Neural cell (in vitro differentiated cells): ENCODE data around the gene EXOC1. TPM values are rescaled to one million over a fixed set of nuclear protein-coding genes. Genes with fewer than 3 reads are reported as not detected.

ENCODE experiments used
- H2AFZ ChIP-seq: fragments of 200-600, 300-800 bp; sonication (generic), shearing (Covaris generic); 2 replicates; pipeline ENCODE4 v1.6.0; 2014; ENCODE audit warnings: low read depth, mild to moderate bottlenecking, antibody characterized with exemption, low read length, moderate library complexity
- H3F3A ChIP-seq: fragments of 200-600 bp; shearing (Covaris generic); 2 replicates; pipeline ENCODE4 v1.6.1; 2016; ENCODE audit warnings: mild to moderate bottlenecking, moderate library complexity, mixed read lengths, antibody characterized with exemption, low read length; ENCODE audit not compliant: insufficient read depth, poor library complexity, severe bottlenecking
- H3K27ac ChIP-seq: fragments of 200-600, 300-800 bp; sonication (generic), shearing (Covaris generic); 2 replicates; pipeline ENCODE4 v1.5.1; 2014; ENCODE audit warnings: mild to moderate bottlenecking, low read length, moderate library complexity
- H3K27me3 ChIP-seq: fragments of 300-800, 200-600 bp; sonication (generic), shearing (Covaris generic); 2 replicates; pipeline ENCODE4 v1.6.0; 2014; ENCODE audit warnings: mild to moderate bottlenecking, low read depth, low read length, moderate library complexity; ENCODE audit not compliant: insufficient read depth
- H3K36me3 ChIP-seq: fragments of 300-800, 200-600 bp; sonication (generic), shearing (Covaris generic); 2 replicates; pipeline ENCODE4 v1.5.1; 2014; ENCODE audit warnings: mild to moderate bottlenecking, antibody characterized with exemption, low read length, moderate library complexity; ENCODE audit not compliant: insufficient read depth
- H3K4me2 ChIP-seq: fragments of 300-800, 200-600 bp; sonication (generic), shearing (Covaris generic); 2 replicates; pipeline ENCODE4 v1.6.0; 2014; ENCODE audit warnings: mild to moderate bottlenecking, low read length
- H3K4me3 ChIP-seq: fragments of 300-800, 200-600 bp; sonication (generic), shearing (Covaris generic); 2 replicates; pipeline ENCODE4 v1.5.1; 2014; ENCODE audit warnings: mild to moderate bottlenecking, low read length, moderate library complexity
- H3K79me2 ChIP-seq: fragments of 200-600 bp; shearing (Covaris generic); replicated peaks from 2 replicates; pipeline ENCODE4 v1.6.0; 2014; ENCODE audit warnings: mild to moderate bottlenecking, low read length, moderate library complexity; ENCODE audit not compliant: insufficient read depth
- H3K9ac ChIP-seq: fragments of 300-800, 200-600 bp; sonication (generic), shearing (Covaris generic); 2 replicates; pipeline ENCODE4 v1.6.1; 2016; ENCODE audit warnings: mild to moderate bottlenecking, low read length, mixed read lengths
- H3K9me2 ChIP-seq: fragments of 200-600 bp; shearing (Covaris generic); 2 replicates; pipeline ENCODE4 v1.6.1; 2016; ENCODE audit warnings: mild to moderate bottlenecking, low read length, mixed read lengths; ENCODE audit not compliant: insufficient read depth
- H3K9me3 ChIP-seq: fragments of 200-600, 300-800 bp; sonication (generic), shearing (Covaris generic); 2 replicates; pipeline ENCODE4 v1.6.1; 2016; ENCODE audit warnings: mild to moderate bottlenecking, mixed run types, low read length, moderate library complexity, mixed read lengths
- H4K20me1 ChIP-seq: fragments of 200-600 bp; shearing (Covaris generic); 2 replicates; pipeline ENCODE4 v1.6.1; 2016; ENCODE audit warnings: mild to moderate bottlenecking, mixed run types; ENCODE audit not compliant: insufficient read depth
- EP300 ChIP-seq: fragments of 450-650 bp; conservative IDR thresholded peaks from 2 replicates; pipeline ENCODE4 v1.6.1; 2014; ENCODE audit warnings: antibody characterized with exemption, mild to moderate bottlenecking, moderate library complexity; ENCODE audit not compliant: poor library complexity, severe bottlenecking
- EZH2 ChIP-seq: fragments of 200-600, 300-800 bp; shearing (Covaris generic), sonication (generic); IDR thresholded peaks from 2 replicates; pipeline ENCODE4 v1.6.1; 2014; ENCODE audit warnings: antibody characterized with exemption, low read length, borderline replicate concordance, mild to moderate bottlenecking; ENCODE audit not compliant: insufficient read depth, poor library complexity, severe bottlenecking
- MXI1 ChIP-seq: fragments of 450-650 bp; conservative IDR thresholded peaks from 2 replicates; pipeline ENCODE4 v1.6.1; 2014; ENCODE audit warnings: antibody characterized with exemption, mild to moderate bottlenecking; ENCODE audit not compliant: poor library complexity, severe bottlenecking
- POLR2AphosphoS5 ChIP-seq: IDR thresholded peaks from 2 replicates; pipeline ENCODE4 v1.6.1; 2012
- RAD21 ChIP-seq: fragments of 450-650 bp; conservative IDR thresholded peaks from 2 replicates; pipeline ENCODE4 v1.6.1; 2014; ENCODE audit warnings: antibody characterized with exemption, mild to moderate bottlenecking, moderate library complexity
- SMC3 ChIP-seq: fragments of 450-650 bp; conservative IDR thresholded peaks from 2 replicates; pipeline ENCODE4 v1.6.1; 2014; ENCODE audit warnings: antibody characterized with exemption, mild to moderate bottlenecking, moderate library complexity; ENCODE audit not compliant: poor library complexity
- TAF1 ChIP-seq: IDR thresholded peaks from 2 replicates; pipeline ENCODE4 v1.6.1; 2012; ENCODE audit warnings: low read depth
- polyA plus RNA-seq: library from polyadenylated mRNA; depleted of rRNA; stranded (reverse); fragments of >200 nt; gene quantifications from 2 replicates; pipeline ENCODE4 v1.2.3, GENCODE V29; 2014
- TF ChIP-seq, protein P1 (sequence below): IDR thresholded peaks from 2 replicates; pipeline ENCODE4 v1.6.1; 2012; ENCODE audit warnings: borderline replicate concordance
- TF ChIP-seq, protein P2 (sequence below): fragments of 450-650 bp; IDR thresholded peaks from 2 replicates; pipeline ENCODE4 v1.5.1; 2014; ENCODE audit warnings: antibody characterized with exemption, mild to moderate bottlenecking, moderate library complexity; ENCODE audit not compliant: poor library complexity, severe bottlenecking

The EXOC1 gene
- polyA plus RNA-seq, 1 donor from 2014 or later, result 106 TPM

DNA sequence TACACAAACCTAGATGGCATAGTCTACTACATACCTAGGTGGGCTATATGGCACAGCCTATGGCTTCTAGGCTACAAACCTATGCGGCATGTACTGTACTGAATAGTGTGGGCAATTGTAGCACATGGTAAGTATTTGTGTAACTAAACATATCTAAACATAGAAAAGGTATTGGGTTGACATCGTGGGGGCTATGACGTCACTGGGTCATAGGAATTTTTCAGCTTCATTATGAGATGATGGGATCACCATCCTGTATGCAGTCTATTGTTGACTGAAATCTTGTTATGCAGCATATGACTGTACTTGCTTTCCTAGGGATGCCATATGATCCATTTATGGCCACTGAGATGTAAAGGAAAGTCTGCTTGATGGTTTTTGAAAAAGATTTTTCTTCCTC, 35.8 kb upstream of the EXOC1 start:
- Histone ChIP-seq H3K36me3 (no peaks in the 10 kb centered on the region), H4K20me1 (no peaks in the 10 kb centered on the region), H3K9ac (no peak overlapping the region), H2AFZ (no peak overlapping the region), H3K27me3 (no peaks in the 10 kb centered on the region), H3K9me2 (no peaks in the 10 kb centered on the region), H3F3A (no peaks in the 10 kb centered on the region), H3K27ac (no peak overlapping the region), H3K79me2 (no peaks in the 10 kb centered on the region), H3K9me3 (no peaks in the 10 kb centered on the region), H3K4me2 (no peak overlapping the region), H3K4me3 (no peak overlapping the region)
- TF ChIP-seq POLR2AphosphoS5 (no peak), EZH2 (no peak), MXI1 (no peak), SMC3 (no peak), RAD21 (no peak), EP300 (no peak), TAF1 (no peak)
- TF ChIP-seq, protein P1, sequence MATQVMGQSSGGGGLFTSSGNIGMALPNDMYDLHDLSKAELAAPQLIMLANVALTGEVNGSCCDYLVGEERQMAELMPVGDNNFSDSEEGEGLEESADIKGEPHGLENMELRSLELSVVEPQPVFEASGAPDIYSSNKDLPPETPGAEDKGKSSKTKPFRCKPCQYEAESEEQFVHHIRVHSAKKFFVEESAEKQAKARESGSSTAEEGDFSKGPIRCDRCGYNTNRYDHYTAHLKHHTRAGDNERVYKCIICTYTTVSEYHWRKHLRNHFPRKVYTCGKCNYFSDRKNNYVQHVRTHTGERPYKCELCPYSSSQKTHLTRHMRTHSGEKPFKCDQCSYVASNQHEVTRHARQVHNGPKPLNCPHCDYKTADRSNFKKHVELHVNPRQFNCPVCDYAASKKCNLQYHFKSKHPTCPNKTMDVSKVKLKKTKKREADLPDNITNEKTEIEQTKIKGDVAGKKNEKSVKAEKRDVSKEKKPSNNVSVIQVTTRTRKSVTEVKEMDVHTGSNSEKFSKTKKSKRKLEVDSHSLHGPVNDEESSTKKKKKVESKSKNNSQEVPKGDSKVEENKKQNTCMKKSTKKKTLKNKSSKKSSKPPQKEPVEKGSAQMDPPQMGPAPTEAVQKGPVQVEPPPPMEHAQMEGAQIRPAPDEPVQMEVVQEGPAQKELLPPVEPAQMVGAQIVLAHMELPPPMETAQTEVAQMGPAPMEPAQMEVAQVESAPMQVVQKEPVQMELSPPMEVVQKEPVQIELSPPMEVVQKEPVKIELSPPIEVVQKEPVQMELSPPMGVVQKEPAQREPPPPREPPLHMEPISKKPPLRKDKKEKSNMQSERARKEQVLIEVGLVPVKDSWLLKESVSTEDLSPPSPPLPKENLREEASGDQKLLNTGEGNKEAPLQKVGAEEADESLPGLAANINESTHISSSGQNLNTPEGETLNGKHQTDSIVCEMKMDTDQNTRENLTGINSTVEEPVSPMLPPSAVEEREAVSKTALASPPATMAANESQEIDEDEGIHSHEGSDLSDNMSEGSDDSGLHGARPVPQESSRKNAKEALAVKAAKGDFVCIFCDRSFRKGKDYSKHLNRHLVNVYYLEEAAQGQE, result no peak
- TF ChIP-seq, protein P2, sequence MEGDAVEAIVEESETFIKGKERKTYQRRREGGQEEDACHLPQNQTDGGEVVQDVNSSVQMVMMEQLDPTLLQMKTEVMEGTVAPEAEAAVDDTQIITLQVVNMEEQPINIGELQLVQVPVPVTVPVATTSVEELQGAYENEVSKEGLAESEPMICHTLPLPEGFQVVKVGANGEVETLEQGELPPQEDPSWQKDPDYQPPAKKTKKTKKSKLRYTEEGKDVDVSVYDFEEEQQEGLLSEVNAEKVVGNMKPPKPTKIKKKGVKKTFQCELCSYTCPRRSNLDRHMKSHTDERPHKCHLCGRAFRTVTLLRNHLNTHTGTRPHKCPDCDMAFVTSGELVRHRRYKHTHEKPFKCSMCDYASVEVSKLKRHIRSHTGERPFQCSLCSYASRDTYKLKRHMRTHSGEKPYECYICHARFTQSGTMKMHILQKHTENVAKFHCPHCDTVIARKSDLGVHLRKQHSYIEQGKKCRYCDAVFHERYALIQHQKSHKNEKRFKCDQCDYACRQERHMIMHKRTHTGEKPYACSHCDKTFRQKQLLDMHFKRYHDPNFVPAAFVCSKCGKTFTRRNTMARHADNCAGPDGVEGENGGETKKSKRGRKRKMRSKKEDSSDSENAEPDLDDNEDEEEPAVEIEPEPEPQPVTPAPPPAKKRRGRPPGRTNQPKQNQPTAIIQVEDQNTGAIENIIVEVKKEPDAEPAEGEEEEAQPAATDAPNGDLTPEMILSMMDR, result no peak

DNA sequence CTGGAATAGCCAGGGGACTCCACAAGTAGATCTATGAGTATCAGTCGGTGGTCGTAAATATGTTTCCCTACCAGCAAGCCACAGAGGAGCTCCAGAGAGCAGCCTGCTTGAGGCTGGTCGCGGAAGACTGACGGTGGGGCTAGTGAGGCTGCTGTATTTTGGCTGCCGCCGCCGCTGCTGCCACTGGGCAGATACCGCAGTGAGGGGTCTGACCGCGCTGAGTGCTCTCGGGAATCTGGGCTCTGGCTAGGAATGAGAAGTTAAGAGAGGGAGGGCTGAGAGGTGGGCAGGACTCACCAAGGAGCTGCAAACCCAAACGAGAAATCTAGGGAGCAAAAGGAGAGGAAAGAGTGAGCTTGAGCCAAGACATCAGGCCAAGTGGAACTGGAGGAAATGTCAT, 33.8 kb upstream of the EXOC1 start, which contains the start of gene EXOC1L:
EXOC1L (plus strand) TSS at position 157 of the 400 bp plus-strand sequence; CDS start at position 394, 237 bp downstream.
- Histone ChIP-seq H2AFZ (no peak within 1 kb of the TSS), H4K20me1 (no peaks in the 10 kb centered on the region), H3K4me2 (no peak within 1 kb of the TSS), H3K36me3 (no peaks in the 10 kb centered on the region), H3K9me2 (no peaks in the 10 kb centered on the region), H3K79me2 (no peaks in the 10 kb centered on the region), H3K9ac (no peak within 1 kb of the TSS), H3K27ac (no peak within 1 kb of the TSS), H3K27me3 (no peaks in the 10 kb centered on the region), H3K4me3 (peak within 1 kb of the TSS; percentile 1), H3F3A (no peaks in the 10 kb centered on the region), H3K9me3 (no peaks in the 10 kb centered on the region)
- TF ChIP-seq EZH2 (no peak), RAD21 (no peak), TAF1 (no peak), EP300 (no peak), MXI1 (no peak), POLR2AphosphoS5 (no peak), SMC3 (no peak)
- TF ChIP-seq, protein P2, result no peak
- TF ChIP-seq, protein P1, result no peak
